Uterus (tissue), 2 donors: ENCODE measurements around the gene FIBCD1.

Source experiments
- CTCF ChIP-seq, 4 experiments: fragments of 200-600 bp in 2 of 4; fragments of 450-650 bp in 2 of 4; sonication (generic) in 2 of 4; IDR thresholded peaks; one replicate each; pipeline ENCODE4 v1.5.1; 2016 to 2019; ENCODE audit warnings: antibody characterized with exemption in 4 of 4, mild to moderate bottlenecking in 2 of 4, moderate library complexity in 1 of 4
- POLR2A ChIP-seq, 2 donors: fragments of 450-650 bp; IDR thresholded peaks; one replicate each; pipeline ENCODE4 v1.6.1; 2016; ENCODE audit warnings: antibody characterized with exemption in 2 of 2, mild to moderate bottlenecking in 1 of 2, moderate library complexity in 1 of 2

DNA sequence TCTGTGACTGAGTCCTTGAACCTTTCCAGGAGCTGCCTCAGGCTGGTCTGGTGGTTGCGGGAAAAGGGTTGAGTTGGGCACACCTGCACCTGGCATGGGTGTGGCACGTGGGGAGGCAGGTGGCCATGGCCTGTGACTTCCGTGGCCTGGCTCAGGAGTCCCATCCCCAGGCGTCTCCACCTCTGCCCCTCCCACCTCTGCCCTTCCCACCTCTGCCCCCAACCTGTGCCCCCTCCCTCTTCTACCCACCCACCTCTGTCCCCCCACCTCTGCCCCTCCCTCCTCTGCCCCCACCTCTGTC lies 40.5 kb downstream of the FIBCD1 start:
- no peak for TF ChIP-seq CTCF (IDR thresholded peaks at IDR 0.05)
- TF ChIP-seq POLR2A (IDR thresholded peaks at IDR 0.05): no peak
